Uterus (tissue), 4 donors: ENCODE results near the gene MICAL3. TPM values are rescaled to one million over a fixed set of nuclear protein-coding genes. Genes with fewer than 3 reads are reported as not detected.
"Not testable (repeated sequence)": the region's sequence is repeated elsewhere in the genome, so short reads cannot be mapped to it uniquely, and the experiment has no call there.

Experiments
- DNase-seq, 2 donors: peaks; one replicate each; pipeline ENCODE4 v3.0.0-alpha.2; 2019 to 2020
- H3K27ac ChIP-seq, 2 donors: fragments of 200-600 bp; sonication (generic); 1 replicate in 1 of 2; 2 replicates in 1 of 2; pipeline ENCODE4 v1.5.1; 2016 to 2018
- H3K27me3 ChIP-seq, 2 donors: fragments of 200-600 bp; sonication (generic); one replicate each; pipeline ENCODE4 v1.5.1; 2018 to 2019; ENCODE audit warnings: control low read depth in 1 of 2
- H3K36me3 ChIP-seq, 2 donors: fragments of 200-600 bp; sonication (generic); one replicate each; pipeline ENCODE4 v1.5.1; 2019; ENCODE audit warnings: control low read depth in 1 of 2
- H3K4me1 ChIP-seq, 2 donors: fragments of 200-600 bp; sonication (generic); one replicate each; pipeline ENCODE4 v1.5.1; 2018 to 2019; ENCODE audit warnings: control low read depth in 1 of 2
- H3K4me3 ChIP-seq, 2 donors: fragments of 200-600 bp; sonication (generic); 1 replicate in 1 of 2; 2 replicates in 1 of 2; pipeline ENCODE4 v1.5.1; 2018 to 2019; ENCODE audit warnings: mild to moderate bottlenecking in 1 of 2
- H3K9me3 ChIP-seq, 2 donors: fragments of 200-600 bp; sonication (generic); one replicate each; pipeline ENCODE4 v1.5.1; 2019; ENCODE audit warnings: control low read depth in 1 of 2
- POLR2A ChIP-seq, 2 donors: fragments of 450-650 bp; IDR thresholded peaks; one replicate each; pipeline ENCODE4 v1.6.1; 2016; ENCODE audit warnings: antibody characterized with exemption in 2 of 2, mild to moderate bottlenecking in 1 of 2, moderate library complexity in 1 of 2
- intact Hi-C: fragments of 100-400 bp; cut with DNase I; formaldehyde crosslinking; loops from one replicate; pipeline ENCODE4 v1.15.1; 2023; ENCODE audit warnings: low total_unique reads
- total RNA-seq, 4 donors: library from RNA; depleted of rRNA in 3 of 4; stranded (reverse); fragments of >200 nt in 3 of 4; gene quantifications; one replicate each; pipeline versions ENCODE4 v1.1.0 to v1.2.4, GENCODE V29; 2014 to 2023
- TF ChIP-seq, protein P1 (sequence below), 4 experiments: fragments of 200-600 bp in 2 of 4; fragments of 450-650 bp in 2 of 4; sonication (generic) in 2 of 4; IDR thresholded peaks; one replicate each; pipeline ENCODE4 v1.5.1; 2016 to 2019; ENCODE audit warnings: antibody characterized with exemption in 4 of 4, mild to moderate bottlenecking in 2 of 4, moderate library complexity in 1 of 4
- donor health status: DM: yes; HTN: yes; CAD: no.

The MICAL3 gene
- total RNA-seq, 4 donors from 2014 or later = 13.5 to 167 (median 47.2) TPM

DNA sequence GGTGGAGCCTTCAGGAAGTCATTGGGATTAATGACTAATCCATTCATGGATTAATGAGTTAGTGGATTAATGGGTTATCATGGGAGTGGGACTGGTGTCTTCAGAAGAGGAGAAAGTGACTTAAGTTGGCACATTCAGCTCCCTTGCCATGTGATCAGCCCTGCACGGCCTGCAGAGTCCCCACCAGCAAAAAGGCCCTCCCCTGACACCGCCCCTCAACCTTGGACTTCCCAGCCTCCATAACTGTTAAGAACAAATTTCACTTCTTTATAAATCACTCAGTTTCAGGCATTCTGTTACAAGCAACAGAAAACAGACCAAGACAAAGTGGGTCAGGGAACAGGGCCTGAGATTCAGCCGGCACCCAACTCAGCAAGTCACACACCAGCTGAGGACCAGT lies 85.3 kb downstream of the MICAL3 start:
- Histone ChIP-seq H3K36me3 (no peaks in the 10 kb centered on the region), H3K4me1 (no peaks in the 10 kb centered on the region), H3K4me3 (no peak overlapping the region), H3K27ac (peak overlapping the region; percentile 34), H3K27me3 (no peaks in the 10 kb centered on the region), H3K9me3 (no peaks in the 10 kb centered on the region)
- DNase-seq = no peak
- intact Hi-C loops = no loop called here
- TF ChIP-seq, protein P1, sequence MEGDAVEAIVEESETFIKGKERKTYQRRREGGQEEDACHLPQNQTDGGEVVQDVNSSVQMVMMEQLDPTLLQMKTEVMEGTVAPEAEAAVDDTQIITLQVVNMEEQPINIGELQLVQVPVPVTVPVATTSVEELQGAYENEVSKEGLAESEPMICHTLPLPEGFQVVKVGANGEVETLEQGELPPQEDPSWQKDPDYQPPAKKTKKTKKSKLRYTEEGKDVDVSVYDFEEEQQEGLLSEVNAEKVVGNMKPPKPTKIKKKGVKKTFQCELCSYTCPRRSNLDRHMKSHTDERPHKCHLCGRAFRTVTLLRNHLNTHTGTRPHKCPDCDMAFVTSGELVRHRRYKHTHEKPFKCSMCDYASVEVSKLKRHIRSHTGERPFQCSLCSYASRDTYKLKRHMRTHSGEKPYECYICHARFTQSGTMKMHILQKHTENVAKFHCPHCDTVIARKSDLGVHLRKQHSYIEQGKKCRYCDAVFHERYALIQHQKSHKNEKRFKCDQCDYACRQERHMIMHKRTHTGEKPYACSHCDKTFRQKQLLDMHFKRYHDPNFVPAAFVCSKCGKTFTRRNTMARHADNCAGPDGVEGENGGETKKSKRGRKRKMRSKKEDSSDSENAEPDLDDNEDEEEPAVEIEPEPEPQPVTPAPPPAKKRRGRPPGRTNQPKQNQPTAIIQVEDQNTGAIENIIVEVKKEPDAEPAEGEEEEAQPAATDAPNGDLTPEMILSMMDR (IDR thresholded peaks at IDR 0.05) = no peak
- TF ChIP-seq POLR2A (IDR thresholded peaks at IDR 0.05) = no peak

DNA sequence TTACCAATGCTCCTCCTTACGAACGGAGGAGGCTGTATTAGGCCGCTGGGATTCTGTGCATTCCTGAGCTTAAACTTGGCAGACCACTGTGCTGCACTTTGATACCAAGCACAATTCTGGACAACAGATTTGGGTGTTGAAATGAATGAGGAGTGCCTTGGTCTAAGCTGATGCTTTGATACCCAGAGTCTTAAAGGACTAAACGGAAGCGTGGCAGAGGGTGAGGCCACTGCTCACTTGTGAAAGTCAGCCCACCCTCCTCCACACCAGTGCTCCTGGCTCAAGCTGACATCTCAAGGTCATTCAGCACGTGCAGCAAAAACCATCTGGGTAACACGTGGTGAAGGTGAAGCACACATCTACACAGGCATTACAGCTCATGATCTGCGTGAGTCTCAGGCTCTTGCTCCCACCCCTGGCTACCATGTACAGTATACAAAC lies 85.9 kb downstream of the MICAL3 start:
- H3K27ac ChIP-seq = peak overlapping the region; percentile 34
- no peak overlapping the region for H3K4me3 ChIP-seq
- no peaks in the 10 kb centered on the region for H3K36me3 ChIP-seq
- no peaks in the 10 kb centered on the region for H3K27me3 ChIP-seq
- peak in 1 of 2 donors; percentile 48 for DNase-seq
- no peaks in the 10 kb centered on the region for H3K9me3 ChIP-seq
- no peak for TF ChIP-seq POLR2A (IDR thresholded peaks at IDR 0.05)
- TF ChIP-seq, protein P1 (IDR thresholded peaks at IDR 0.05) = no peak
- intact Hi-C loops = no loop called here
- H3K4me1 ChIP-seq = no peaks in the 10 kb centered on the region

DNA sequence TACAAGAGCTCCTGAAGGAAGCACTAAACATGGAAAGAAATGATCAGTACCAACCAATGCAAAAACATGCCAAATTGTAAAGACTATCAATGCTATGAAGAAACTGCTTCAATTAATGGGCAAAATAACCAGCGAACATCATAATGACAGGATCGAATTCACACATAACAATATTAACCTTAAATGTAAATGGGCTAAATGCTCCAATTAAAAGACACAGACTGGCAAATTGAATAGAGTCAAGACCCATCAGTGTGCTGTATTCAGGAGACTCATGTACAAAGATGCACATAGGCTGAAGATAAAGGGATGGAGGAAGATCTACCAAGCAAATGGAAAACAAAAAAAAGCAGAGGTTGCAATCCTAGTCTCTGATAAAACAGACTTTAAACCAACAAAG lies 91.9 kb downstream of the MICAL3 start:
- intact Hi-C loops, H3K4me1 ChIP-seq, H3K9me3 ChIP-seq, H3K27ac ChIP-seq, H3K27me3 ChIP-seq, H3K4me3 ChIP-seq, H3K36me3 ChIP-seq, DNase-seq: not testable (repeated sequence)

DNA sequence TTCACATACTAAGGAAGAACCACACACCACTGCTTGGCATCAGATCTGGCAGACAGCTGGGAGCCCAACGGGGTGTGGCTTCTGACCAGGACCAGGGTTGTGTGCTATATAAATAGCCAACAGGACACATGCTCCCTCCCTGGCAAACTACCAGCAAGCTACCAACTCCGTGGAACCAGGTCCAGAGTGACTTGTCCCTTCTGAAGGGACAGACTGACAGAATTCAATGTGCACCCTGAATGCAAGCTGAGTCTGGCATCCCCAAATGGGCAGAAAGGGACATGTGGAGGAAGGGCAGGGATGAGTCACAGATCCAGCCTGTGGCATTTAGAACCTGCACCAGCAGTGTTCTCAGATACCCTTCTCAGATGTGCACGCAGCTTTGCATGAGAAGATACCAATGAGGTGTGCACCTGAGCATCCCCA lies 92.9 kb downstream of the MICAL3 start:
- Histone ChIP-seq H3K4me3 (no peak overlapping the region), H3K27ac (no peak overlapping the region), H3K27me3 (no peaks in the 10 kb centered on the region), H3K9me3 (no peaks in the 10 kb centered on the region), H3K4me1 (no peaks in the 10 kb centered on the region), H3K36me3 (no peaks in the 10 kb centered on the region)
- no peak for TF ChIP-seq POLR2A (IDR thresholded peaks at IDR 0.05)
- TF ChIP-seq, protein P1 (IDR thresholded peaks at IDR 0.05) = no peak
- intact Hi-C loops = no loop called here
- peak in 1 of 2 donors; percentile 17 for DNase-seq

DNA sequence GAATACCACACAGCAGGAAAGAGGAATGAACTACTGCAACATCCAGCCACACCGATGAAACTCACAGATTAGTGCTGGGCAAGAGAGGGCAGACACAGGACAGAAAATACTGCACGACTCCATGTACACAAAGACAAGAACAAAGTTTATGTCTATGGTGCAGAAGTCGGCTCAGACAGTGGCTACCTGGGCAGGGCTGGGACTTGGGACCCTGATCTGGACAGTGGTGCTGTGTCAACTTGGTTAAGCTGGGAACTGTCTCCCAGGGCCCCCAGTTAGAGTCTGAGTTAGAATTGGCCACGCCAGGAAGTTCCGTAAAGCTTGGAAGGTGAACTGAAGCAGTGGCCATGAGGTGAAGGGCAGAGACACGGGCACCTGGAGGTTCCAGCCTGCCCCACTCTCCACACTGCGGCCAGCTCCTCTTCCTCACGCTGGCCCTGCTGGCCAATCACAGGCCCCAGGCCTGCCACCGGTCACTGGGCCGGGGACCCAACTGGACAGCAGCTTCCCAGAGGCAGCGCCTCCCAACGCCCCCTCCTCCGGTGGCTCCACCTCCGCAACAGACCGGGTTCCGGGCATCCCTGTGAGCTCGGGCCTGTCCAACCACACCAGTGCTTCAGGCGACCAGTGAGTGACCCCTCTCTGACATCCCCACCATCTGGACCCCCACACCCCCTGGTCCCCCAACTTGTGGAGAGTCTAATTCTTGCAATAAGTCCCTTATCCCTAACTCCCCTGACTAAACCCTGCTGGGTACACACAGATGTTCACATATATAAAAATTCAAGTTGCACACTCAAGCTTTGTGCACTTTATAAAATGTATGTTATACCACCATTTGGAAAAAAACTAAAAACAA lies 93.7 kb downstream of the MICAL3 start:
- H3K4me1 ChIP-seq = no peaks in the 10 kb centered on the region
- intact Hi-C loops = no loop called here
- H3K4me3 ChIP-seq = no peak overlapping the region
- TF ChIP-seq, protein P1 (IDR thresholded peaks at IDR 0.05) = no peak
- TF ChIP-seq POLR2A (IDR thresholded peaks at IDR 0.05) = no peak
- H3K27me3 ChIP-seq = no peaks in the 10 kb centered on the region
- H3K9me3 ChIP-seq = no peaks in the 10 kb centered on the region
- H3K27ac ChIP-seq = no peak overlapping the region
- H3K36me3 ChIP-seq = no peaks in the 10 kb centered on the region
- DNase-seq = peak in 1 of 2 donors; percentile 11
